NCI-H2171 treated with DMSO at 0.1 percent for 48 hours (cell line): Measurements from ENCODE around the gene CMTM5.
"Not testable (repeated sequence)": the region's sequence is repeated elsewhere in the genome, so short reads cannot be mapped to it uniquely, and the experiment has no call there.

Experiments used
- DNase-seq: peaks from one replicate; lab custom pipeline; 2025; lab: John Stamatoyannopoulos, UW

The CMTM5 gene

DNA sequence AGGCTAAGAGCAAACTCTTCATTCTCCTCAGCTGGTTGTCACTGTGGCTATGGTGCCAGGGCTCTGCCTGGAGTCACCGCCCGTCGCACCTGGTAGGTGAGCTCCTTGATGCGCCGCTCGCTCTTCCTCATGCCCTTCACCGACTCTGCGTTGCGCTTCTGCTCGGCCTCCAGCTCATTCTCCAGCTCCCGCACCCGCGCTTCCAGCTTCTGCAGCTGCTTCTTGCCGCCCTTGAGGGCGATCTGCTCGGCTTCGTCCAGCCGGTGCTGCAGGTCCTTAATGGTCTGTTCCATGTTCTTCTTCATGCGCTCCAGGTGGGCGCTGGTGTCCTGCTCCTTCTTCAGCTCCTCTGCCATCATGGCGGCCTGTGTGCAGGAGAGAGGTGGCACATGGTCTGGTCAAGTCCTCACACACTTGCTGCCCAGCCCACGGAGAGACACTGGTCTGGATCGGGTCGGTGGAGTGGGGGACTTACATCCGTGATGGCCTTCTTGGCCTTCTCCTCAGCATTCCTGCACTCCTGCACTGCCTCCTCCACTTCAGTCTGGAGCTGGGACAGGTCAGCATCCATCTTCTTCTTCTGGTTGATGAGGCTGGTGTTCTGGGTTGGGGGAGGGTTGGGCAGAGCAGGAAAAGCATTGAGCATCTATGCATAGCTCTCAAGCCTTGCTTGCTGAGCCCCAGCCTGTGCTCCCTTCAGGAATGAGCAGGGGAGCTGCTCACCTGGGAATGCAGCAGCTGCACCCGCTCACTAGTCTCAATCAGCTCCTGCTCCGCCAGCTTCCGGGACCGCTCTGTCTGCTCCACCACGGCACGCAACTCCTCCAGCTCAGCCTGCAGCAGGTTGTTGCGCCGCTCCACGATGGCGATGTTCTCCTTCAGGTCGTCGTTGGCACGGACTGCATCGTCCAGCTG lies 38.3 kb downstream of the CMTM5 start:
- DNase-seq, result no peak

DNA sequence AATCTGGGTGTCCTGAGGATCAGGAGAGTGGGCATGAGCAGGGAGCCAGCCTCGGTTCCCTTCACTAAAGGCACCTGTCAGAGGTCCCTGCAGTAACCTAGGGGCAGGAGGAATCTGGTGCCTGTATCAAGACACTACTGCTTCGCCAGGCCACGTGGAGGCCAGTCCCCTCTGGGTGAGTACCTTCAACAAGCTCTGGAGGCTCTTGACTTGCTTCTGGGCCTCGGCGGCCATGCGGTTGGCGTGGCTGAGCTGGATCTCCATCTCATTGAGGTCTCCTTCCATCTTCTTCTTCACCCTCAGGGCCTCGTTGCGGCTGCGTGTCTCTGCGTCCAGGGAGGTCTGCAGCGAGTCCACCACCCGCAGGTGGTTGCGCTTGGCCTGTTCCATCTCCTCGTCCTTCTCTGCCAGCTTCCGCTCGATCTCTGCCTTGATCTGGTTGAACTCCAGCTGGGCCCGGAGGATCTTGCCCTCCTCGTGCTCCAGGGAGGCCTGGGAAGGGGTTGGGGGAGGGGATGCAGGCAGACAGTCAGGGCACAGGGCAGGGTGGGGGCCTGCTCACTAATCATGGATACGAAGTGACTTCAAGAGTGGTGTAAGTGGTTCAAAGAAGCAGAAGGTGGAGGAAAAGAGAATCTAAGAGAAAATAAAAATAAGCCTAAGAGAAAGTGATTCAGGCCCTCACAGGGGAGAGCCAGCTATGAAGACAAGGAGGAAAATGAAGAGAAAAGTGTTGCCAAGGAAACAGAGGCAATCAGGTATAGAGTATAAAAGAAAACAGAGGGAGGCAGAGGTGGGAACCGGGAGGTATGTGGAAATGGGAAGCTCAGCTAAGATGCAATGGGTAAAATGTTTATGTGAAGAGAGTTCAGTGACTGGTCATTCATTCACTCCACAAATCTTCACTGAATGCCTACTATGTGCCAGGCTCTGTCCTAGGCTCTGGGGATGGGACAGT lies 39.3 kb downstream of the CMTM5 start:
- DNase-seq, result no peak

DNA sequence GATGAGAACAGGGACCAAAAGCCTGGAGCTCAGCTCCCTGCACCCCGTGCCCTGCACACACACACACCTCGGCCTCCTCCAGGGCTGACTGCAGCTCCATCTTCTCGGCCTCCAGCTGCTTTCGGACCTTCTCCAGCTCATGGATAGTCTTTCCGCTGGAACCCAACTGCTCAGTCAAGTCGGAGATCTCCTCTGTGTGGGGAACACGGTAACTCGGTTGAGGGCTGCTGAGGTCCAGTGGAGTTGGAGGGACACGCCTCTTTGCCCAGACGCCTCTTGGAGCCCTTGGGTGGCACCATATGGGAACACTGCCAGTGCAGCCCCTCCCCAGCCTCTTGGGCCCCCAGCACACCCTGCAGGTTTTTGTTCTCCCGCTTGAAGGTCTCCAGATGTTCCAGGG lies 40.0 kb downstream of the CMTM5 start:
- DNase-seq, result no peak

DNA sequence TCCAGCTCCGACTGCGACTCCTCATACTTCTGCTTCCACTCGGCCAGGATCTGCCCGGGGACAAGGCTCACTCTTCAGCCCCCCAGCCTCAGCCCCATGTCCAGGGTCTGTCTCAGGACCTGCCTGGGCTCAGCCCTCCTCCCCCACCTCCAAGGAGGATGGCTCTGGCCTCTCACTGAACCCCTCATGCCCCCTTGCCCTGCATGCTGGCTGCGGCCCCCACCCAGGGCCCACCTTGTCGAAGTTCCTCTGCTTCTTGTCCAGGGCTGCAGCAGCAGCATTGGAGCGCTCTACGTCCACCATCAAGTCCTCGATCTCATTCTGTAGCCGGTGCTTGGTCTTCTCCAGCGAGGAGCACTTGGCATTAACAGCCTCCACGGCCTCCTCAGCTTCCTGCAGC lies 40.4 kb downstream of the CMTM5 start:
- not testable (repeated sequence) for DNase-seq

DNA sequence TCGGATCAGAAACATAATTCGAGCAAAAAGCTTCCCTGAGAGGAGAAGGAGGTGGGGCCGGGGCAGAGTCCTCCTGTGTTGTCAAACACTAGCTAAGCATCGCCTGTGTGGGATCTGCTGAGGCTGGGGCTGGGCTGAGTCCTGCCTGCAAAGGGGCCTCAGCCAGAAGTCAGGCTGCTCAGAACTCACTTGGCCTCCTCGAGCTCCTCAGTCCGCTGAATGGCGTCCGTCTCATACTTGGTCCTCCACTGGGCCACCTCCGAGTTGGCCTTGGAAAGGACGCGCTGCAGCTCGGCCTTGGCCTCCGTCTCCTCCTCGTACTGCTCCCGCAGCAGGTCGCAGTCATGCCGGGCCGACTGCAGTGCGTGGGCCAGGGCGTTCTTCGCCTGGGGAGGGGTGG lies 41.2 kb downstream of the CMTM5 start:
- DNase-seq, result no peak

DNA sequence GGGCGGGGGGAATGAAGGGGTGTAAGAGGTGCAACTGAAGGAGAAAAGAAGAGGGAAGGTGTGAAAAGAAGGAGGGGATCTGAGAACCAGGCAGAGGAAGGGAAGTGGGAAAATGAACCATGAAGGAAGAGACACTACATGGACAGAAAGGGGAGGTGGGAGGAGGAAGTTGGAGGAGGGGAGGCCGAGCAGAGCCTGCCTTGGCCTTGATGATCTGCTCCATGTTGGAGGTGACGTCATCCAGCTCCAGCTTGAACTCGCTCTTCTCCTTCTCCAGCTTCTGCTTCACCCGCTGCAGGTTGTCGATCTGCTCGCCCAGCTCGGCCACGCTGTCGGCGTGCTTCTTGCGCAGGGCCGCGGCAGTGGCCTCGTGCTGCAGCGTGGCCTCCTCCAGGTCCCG lies 42.8 kb downstream of the CMTM5 start:
- DNase-seq, result not testable (repeated sequence)

DNA sequence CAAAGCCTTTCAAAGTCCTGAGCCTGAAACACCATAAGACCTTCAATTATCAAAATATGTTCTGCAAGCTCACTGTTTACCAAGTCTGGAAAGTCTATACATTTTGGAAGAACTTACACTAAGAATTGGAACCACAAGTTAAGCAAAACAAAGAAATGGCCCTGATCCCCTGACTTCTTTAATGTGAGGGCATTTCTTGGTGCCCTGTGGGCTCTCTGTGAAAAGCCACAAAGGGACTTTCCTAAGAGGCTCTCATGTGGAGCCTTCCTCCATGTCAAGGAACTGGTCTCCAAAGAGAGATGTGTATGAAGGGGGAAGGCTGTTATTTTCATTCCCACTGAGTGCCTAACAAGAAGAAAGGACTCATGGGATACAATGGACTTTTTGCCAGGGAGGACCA lies 44.7 kb downstream of the CMTM5 start:
- no peak for DNase-seq

DNA sequence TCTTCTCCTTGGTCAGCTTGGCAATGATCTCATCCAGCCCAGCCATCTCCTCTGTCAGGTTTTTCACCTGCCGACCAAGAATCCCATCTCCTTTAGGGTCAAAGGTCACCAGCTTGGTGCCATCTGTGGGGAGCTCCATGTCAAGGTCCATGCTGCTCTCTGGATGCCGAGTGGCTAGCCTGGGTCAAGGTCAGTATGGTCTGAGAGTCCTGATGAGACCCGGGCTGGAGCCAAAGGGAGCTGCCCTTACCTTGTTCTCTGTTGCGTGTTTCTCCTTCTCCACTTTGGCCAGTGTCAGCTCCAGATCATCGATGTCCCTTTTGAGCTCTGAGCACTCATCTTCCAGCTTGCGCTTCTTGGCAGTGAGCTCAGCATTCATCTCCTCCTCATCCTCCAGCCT lies 46.8 kb downstream of the CMTM5 start:
- no peak for DNase-seq

DNA sequence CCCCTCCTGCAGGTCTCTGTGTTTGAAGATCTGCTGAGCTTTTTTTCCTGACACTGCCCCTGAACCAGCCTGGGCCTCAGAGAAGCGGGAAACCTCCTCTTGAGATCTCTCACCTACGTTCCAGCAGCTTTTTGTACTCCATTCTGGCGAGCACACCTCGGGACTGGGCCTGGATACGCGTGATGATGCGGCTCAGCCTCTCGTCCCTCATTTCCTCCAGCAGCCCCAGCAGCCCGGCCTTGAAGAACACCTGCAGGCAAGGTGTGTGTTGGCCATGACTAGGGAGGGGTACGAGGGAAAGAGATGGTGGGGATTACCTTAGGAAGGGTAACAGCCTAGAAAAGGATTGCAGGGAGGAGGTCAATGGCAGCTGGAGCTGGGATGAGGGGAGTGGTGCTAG lies 48.3 kb downstream of the CMTM5 start:
- DNase-seq, result no peak

DNA sequence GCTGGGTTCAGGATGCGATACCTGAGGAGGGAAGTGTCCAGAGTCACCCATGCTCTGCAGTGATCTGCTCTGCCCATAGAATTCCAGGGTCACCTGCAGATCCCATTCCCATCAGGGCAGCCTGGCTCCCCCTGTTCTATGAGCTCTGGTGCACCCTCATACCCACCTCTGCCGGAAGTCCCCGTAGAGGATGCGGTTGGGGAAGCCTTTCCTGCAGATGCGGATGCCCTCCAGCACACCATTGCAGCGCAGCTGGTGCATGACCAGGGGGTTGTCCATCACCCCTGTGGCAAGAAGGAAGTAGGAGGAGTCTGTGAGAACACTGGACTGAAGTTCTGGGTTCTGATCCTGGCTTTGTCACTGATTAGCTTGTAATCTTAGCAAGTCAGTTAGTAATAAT lies 49.0 kb downstream of the CMTM5 start:
- not testable (repeated sequence) for DNase-seq

DNA sequence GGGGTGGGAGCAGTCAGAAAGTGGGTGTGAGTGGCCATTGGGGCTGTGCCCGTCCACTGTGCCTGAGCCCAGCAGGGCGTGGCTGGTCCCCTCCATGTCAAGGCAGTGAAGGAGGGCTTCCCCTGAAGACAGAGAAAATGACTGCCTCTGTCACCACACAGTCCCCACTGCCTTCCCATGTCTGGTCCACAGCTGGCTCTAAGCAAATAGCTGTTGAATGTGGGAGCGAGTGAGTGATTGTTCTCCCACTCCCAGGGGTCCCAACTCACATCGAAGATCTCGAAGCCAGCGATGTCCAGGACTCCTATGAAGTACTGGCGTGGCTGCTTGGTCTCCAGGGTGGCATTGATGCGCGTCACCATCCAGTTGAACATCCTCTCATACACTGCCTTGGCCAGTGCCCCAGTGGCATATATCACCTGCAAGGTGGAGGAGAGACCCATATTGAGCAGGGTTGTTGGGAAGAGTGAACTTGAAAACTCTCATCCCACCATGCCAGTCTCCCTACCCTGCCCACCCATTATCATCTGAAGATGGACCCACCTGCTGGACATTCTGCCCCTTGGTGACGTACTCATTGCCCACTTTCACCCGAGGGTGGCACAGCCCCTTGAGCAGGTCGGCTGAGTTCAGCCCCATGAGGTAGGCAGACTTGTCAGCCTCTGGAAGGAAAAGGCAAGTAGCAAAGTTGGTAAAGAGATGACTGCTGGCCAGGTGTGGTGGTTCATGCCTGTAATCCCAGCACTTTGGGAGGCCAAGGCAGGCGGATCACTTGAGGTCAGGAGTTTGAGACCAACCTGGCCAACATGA lies 52.0 kb downstream of the CMTM5 start:
- DNase-seq, result no peak
